ENCODE measurements around the gene LIPT1.
A peak's percentile ranks its signal among the peaks of the same experiment; 100 is the strongest.
"Not testable (repeated sequence)": the region's sequence is repeated elsewhere in the genome, so short reads cannot be mapped to it uniquely, and the experiment has no call there.

The LIPT1 gene

GRCh38 chr2:99154643-99155536 lies at the start of gene LIPT1, which contains the start of gene TSGA10:
Gene LIPT1 (plus strand): TSS chr2:99154967. CDS start chr2:99161958, 6,991 bp downstream.
Gene TSGA10 (minus strand): TSS chr2:99154942. CDS start chr2:99109439, 45,503 bp downstream.
- DNase-seq, result peak; percentile 91

- no peak for DNase-seq
These were observed 47.9 kb upstream of the LIPT1 start for GRCh38 chr2:99106913-99107312.

GRCh38 chr2:99111236-99111635 lies 43.5 kb upstream of the LIPT1 start:
- no peak for DNase-seq

GRCh38 chr2:99111945-99112344 lies 42.8 kb upstream of the LIPT1 start:
- DNase-seq, result no peak

GRCh38 chr2:99112617-99113016 lies 42.1 kb upstream of the LIPT1 start:
- DNase-seq, result no peak

GRCh38 chr2:99127981-99128380 lies 26.8 kb upstream of the LIPT1 start:
- DNase-seq, result no peak

- DNase-seq, result not testable (repeated sequence)
These were observed 19.7 kb upstream of the LIPT1 start for GRCh38 chr2:99135044-99135556.

GRCh38 chr2:99139003-99139402 lies 15.8 kb upstream of the LIPT1 start:
- no peak for DNase-seq

GRCh38 chr2:99140056-99140859 lies 14.5 kb upstream of the LIPT1 start:
- no peak for DNase-seq

GRCh38 chr2:99140860-99141109 lies 14.0 kb upstream of the LIPT1 start:
- no peak for DNase-seq

GRCh38 chr2:99141110-99142108 lies 13.4 kb upstream of the LIPT1 start, which contains the start of gene C2orf15:
Gene C2orf15 (plus strand): TSS chr2:99141707. CDS start chr2:99150559, 8,852 bp downstream.
- peak; percentile 98 for DNase-seq

GRCh38 chr2:99150706-99151105 lies 4.1 kb upstream of the LIPT1 start:
- no peak for DNase-seq

GRCh38 chr2:99152199-99152895 lies 2.4 kb upstream of the LIPT1 start:
- DNase-seq, result no peak

GRCh38 chr2:99153921-99154604 lies 704 bp upstream of the LIPT1 start:
- DNase-seq, result no peak

- DNase-seq, result no peak
These were observed 2.1 kb downstream of the LIPT1 start for GRCh38 chr2:99156891-99157290.

GRCh38 chr2:99158599-99158998 lies 3.8 kb downstream of the LIPT1 start:
- DNase-seq, result no peak

GRCh38 chr2:99159594-99159993 lies 4.8 kb downstream of the LIPT1 start:
- no peak for DNase-seq

- DNase-seq, result no peak
These were observed 11.5 kb downstream of the LIPT1 start for GRCh38 chr2:99166218-99166617.

GRCh38 chr2:99169534-99169933 lies 14.8 kb downstream of the LIPT1 start:
- no peak for DNase-seq

GRCh38 chr2:99171377-99172140 lies 16.8 kb downstream of the LIPT1 start:
- no peak for DNase-seq

All from CD4-positive, alpha-beta T cell treated with Interleukin-10 for 1 hour (primary cell).